OCI-M2 (cell line): ENCODE data around the gene STING1.
"Not testable (repeated sequence)": the region's sequence is repeated elsewhere in the genome, so short reads cannot be mapped to it uniquely, and the experiment has no call there.

Source experiments
- DNase-seq: peaks from one replicate; lab custom pipeline; 2025; ENCODE audit not compliant: unreplicated experiment; lab: John Stamatoyannopoulos, UW

The STING1 gene

GRCh38 chr5:139503036-139503817, 20.7 kb upstream of the STING1 start:
- not testable (repeated sequence) for DNase-seq

GRCh38 chr5:139501381-139501780, 18.8 kb upstream of the STING1 start:
- no peak for DNase-seq

GRCh38 chr5:139495638-139496435, 13.3 kb upstream of the STING1 start:
- DNase-seq: no peak

- DNase-seq: no peak
Observed at GRCh38 chr5:139494832-139495231, 12.3 kb upstream of the STING1 start.

GRCh38 chr5:139494256-139494655, 11.7 kb upstream of the STING1 start:
- no peak for DNase-seq

GRCh38 chr5:139492700-139493192, 10.2 kb upstream of the STING1 start:
- DNase-seq: no peak

GRCh38 chr5:139488260-139488659, 5.7 kb upstream of the STING1 start:
- DNase-seq: no peak

- DNase-seq: no peak
Observed at GRCh38 chr5:139486201-139486600, 3.6 kb upstream of the STING1 start.

- DNase-seq: not testable (repeated sequence)
Observed at GRCh38 chr5:139482890-139483208, 291 bp upstream of the STING1 start.

GRCh38 chr5:139481580-139482049, 943 bp downstream of the STING1 start:
- DNase-seq: no peak

GRCh38 chr5:139481122-139481533, 1.4 kb downstream of the STING1 start:
- DNase-seq: no peak

- not testable (repeated sequence) for DNase-seq
Observed at GRCh38 chr5:139479729-139480128, 2.8 kb downstream of the STING1 start.

- not testable (repeated sequence) for DNase-seq
Observed at GRCh38 chr5:139478657-139479423, 3.7 kb downstream of the STING1 start.

- DNase-seq: no peak
Observed at GRCh38 chr5:139475865-139476617, 6.5 kb downstream of the STING1 start.

- DNase-seq: peak; percentile 68
Observed at GRCh38 chr5:139474890-139475791, 7.4 kb downstream of the STING1 start.

- DNase-seq: no peak
Observed at GRCh38 chr5:139473565-139473964, 9.0 kb downstream of the STING1 start.

- no peak for DNase-seq
Observed at GRCh38 chr5:139473105-139473504, 9.5 kb downstream of the STING1 start.

GRCh38 chr5:139472386-139473030, 10.1 kb downstream of the STING1 start:
- no peak for DNase-seq

- DNase-seq: no peak
Observed at GRCh38 chr5:139470821-139471300, 11.7 kb downstream of the STING1 start, which contains the start of gene SMIM33. TSS of gene SMIM33 (plus strand) at chr5:139471004. CDS start at chr5:139471122, 118 bp downstream.
